ENCODE results near the gene MSI2.
A peak's percentile ranks its signal among the peaks of the same experiment; 100 is the strongest.

The MSI2 gene

GRCh38 chr17:57560319-57560705, 304.0 kb downstream of the MSI2 start:
- H3K4me3 Mint-ChIP-seq = no peak overlapping the region
- DNase-seq (ENCODE audit: low spot score in 2 of 2) (no peak), ATAC-seq (ENCODE audit: low read depth) (no peak)
- H3K27me3 Mint-ChIP-seq = no peaks in the 10 kb centered on the region
- H3K27ac Mint-ChIP-seq = no peak overlapping the region
- peaks cover 28% of the 10 kb centered on the region for H3K4me1 Mint-ChIP-seq
- peaks cover 2% of the 10 kb centered on the region for H3K36me3 Mint-ChIP-seq
- no peaks in the 10 kb centered on the region for H3K9me3 Mint-ChIP-seq

GRCh38 chr17:57561072-57561861, 304.9 kb downstream of the MSI2 start:
- H3K4me3 Mint-ChIP-seq = no peak overlapping the region
- no peaks in the 10 kb centered on the region for H3K9me3 Mint-ChIP-seq
- no peaks in the 10 kb centered on the region for H3K27me3 Mint-ChIP-seq
- H3K36me3 Mint-ChIP-seq = peaks cover 4% of the 10 kb centered on the region
- DNase-seq (ENCODE audit: low spot score in 2 of 2) (no peak), ATAC-seq (ENCODE audit: low read depth) (no peak)
- peaks cover 21% of the 10 kb centered on the region for H3K4me1 Mint-ChIP-seq
- H3K27ac Mint-ChIP-seq = no peak overlapping the region

- ATAC-seq (ENCODE audit: low read depth) (no peak), DNase-seq (ENCODE audit: low spot score in 2 of 2) (no peak)
- Mint-ChIP-seq H3K27me3 (no peaks in the 10 kb centered on the region), H3K4me3 (no peak overlapping the region), H3K4me1 (peaks cover 16% of the 10 kb centered on the region), H3K27ac (peak overlapping the region; percentile 29), H3K36me3 (peaks cover 4% of the 10 kb centered on the region), H3K9me3 (no peaks in the 10 kb centered on the region)
These were observed 305.9 kb downstream of the MSI2 start for GRCh38 chr17:57562184-57562698.

GRCh38 chr17:57563958-57564357, 307.6 kb downstream of the MSI2 start:
- H3K27me3 Mint-ChIP-seq = no peaks in the 10 kb centered on the region
- peaks cover 4% of the 10 kb centered on the region for H3K36me3 Mint-ChIP-seq
- no peak overlapping the region for H3K4me3 Mint-ChIP-seq
- H3K4me1 Mint-ChIP-seq = peaks cover 16% of the 10 kb centered on the region
- H3K27ac Mint-ChIP-seq = no peak overlapping the region
- DNase-seq (ENCODE audit: low spot score in 2 of 2) (no peak), ATAC-seq (ENCODE audit: low read depth) (no peak)
- H3K9me3 Mint-ChIP-seq = no peaks in the 10 kb centered on the region

- no peak for DNase-seq (ENCODE audit: low spot score in 2 of 2)
- H3K4me3 Mint-ChIP-seq = no peak overlapping the region
- peaks cover 5% of the 10 kb centered on the region for H3K36me3 Mint-ChIP-seq
- H3K27ac Mint-ChIP-seq = no peak overlapping the region
- no peaks in the 10 kb centered on the region for H3K27me3 Mint-ChIP-seq
- no peaks in the 10 kb centered on the region for H3K9me3 Mint-ChIP-seq
- H3K4me1 Mint-ChIP-seq = peaks cover 16% of the 10 kb centered on the region
- ATAC-seq (ENCODE audit: low read depth) = no peak
These were observed 308.9 kb downstream of the MSI2 start for GRCh38 chr17:57565176-57565575.

- ATAC-seq (ENCODE audit: low read depth) = no peak
These were observed 310.4 kb downstream of the MSI2 start for GRCh38 chr17:57566721-57567120.

GRCh38 chr17:57567251-57567650, 310.9 kb downstream of the MSI2 start:
- ATAC-seq (ENCODE audit: low read depth) = no peak
- Mint-ChIP-seq H3K9me3 (no peaks in the 10 kb centered on the region), H3K36me3 (peaks cover 8% of the 10 kb centered on the region), H3K4me3 (no peak overlapping the region), H3K27me3 (no peaks in the 10 kb centered on the region), H3K27ac (no peak overlapping the region), H3K4me1 (peaks cover 7% of the 10 kb centered on the region)
- no peak for DNase-seq (ENCODE audit: low spot score in 2 of 2)

More at GRCh38 chr17:57566721-57567120, 310.4 kb downstream of the MSI2 start:
- Mint-ChIP-seq H3K4me1 (peaks cover 10% of the 10 kb centered on the region), H3K27me3 (no peaks in the 10 kb centered on the region), H3K36me3 (peaks cover 6% of the 10 kb centered on the region), H3K9me3 (no peaks in the 10 kb centered on the region), H3K4me3 (no peak overlapping the region), H3K27ac (no peak overlapping the region)
- DNase-seq (ENCODE audit: low spot score in 2 of 2) = no peak

GRCh38 chr17:57568340-57568739, 312.0 kb downstream of the MSI2 start:
- peaks cover 8% of the 10 kb centered on the region for H3K36me3 Mint-ChIP-seq
- H3K27me3 Mint-ChIP-seq = no peaks in the 10 kb centered on the region
- no peaks in the 10 kb centered on the region for H3K9me3 Mint-ChIP-seq
- H3K27ac Mint-ChIP-seq = no peak overlapping the region
- H3K4me3 Mint-ChIP-seq = no peak overlapping the region
- DNase-seq (ENCODE audit: low spot score in 2 of 2) (no peak), ATAC-seq (ENCODE audit: low read depth) (no peak)
- H3K4me1 Mint-ChIP-seq = peaks cover 7% of the 10 kb centered on the region

- no peak overlapping the region for H3K4me3 Mint-ChIP-seq
- peaks cover 8% of the 10 kb centered on the region for H3K36me3 Mint-ChIP-seq
- no peak overlapping the region for H3K27ac Mint-ChIP-seq
- DNase-seq (ENCODE audit: low spot score in 2 of 2) (no peak), ATAC-seq (ENCODE audit: low read depth) (no peak)
- H3K9me3 Mint-ChIP-seq = no peaks in the 10 kb centered on the region
- H3K4me1 Mint-ChIP-seq = peaks cover 6% of the 10 kb centered on the region
- no peaks in the 10 kb centered on the region for H3K27me3 Mint-ChIP-seq
These were observed 312.7 kb downstream of the MSI2 start for GRCh38 chr17:57569021-57569420.

- ATAC-seq (ENCODE audit: low read depth) (no peak), DNase-seq (ENCODE audit: low spot score in 2 of 2) (no peak)
- peaks cover 9% of the 10 kb centered on the region for H3K4me1 Mint-ChIP-seq
- peaks cover 8% of the 10 kb centered on the region for H3K36me3 Mint-ChIP-seq
- no peak overlapping the region for H3K4me3 Mint-ChIP-seq
- H3K27ac Mint-ChIP-seq = no peak overlapping the region
- no peaks in the 10 kb centered on the region for H3K27me3 Mint-ChIP-seq
- no peaks in the 10 kb centered on the region for H3K9me3 Mint-ChIP-seq
These were observed 313.5 kb downstream of the MSI2 start for GRCh38 chr17:57569853-57570252.

- peaks cover 6% of the 10 kb centered on the region for H3K4me1 Mint-ChIP-seq
- H3K4me3 Mint-ChIP-seq = no peak overlapping the region
- DNase-seq (ENCODE audit: low spot score in 2 of 2) = no peak
- no peak overlapping the region for H3K27ac Mint-ChIP-seq
- no peaks in the 10 kb centered on the region for H3K27me3 Mint-ChIP-seq
- peaks cover 5% of the 10 kb centered on the region for H3K36me3 Mint-ChIP-seq
- H3K9me3 Mint-ChIP-seq = no peaks in the 10 kb centered on the region
- ATAC-seq (ENCODE audit: low read depth) = no peak
These were observed 314.5 kb downstream of the MSI2 start for GRCh38 chr17:57570724-57571344.

- Mint-ChIP-seq H3K27me3 (no peaks in the 10 kb centered on the region), H3K36me3 (peaks cover 5% of the 10 kb centered on the region), H3K27ac (no peak overlapping the region), H3K4me3 (no peak overlapping the region), H3K4me1 (peaks cover 9% of the 10 kb centered on the region), H3K9me3 (no peaks in the 10 kb centered on the region)
- ATAC-seq (ENCODE audit: low read depth) (no peak), DNase-seq (ENCODE audit: low spot score in 2 of 2) (no peak)
These were observed 315.7 kb downstream of the MSI2 start for GRCh38 chr17:57572062-57572461.

- ATAC-seq (ENCODE audit: low read depth) (no peak), DNase-seq (ENCODE audit: low spot score in 2 of 2) (no peak)
- no peaks in the 10 kb centered on the region for H3K9me3 Mint-ChIP-seq
- H3K4me1 Mint-ChIP-seq = peaks cover 9% of the 10 kb centered on the region
- H3K36me3 Mint-ChIP-seq = peaks cover 5% of the 10 kb centered on the region
- H3K4me3 Mint-ChIP-seq = no peak overlapping the region
- no peaks in the 10 kb centered on the region for H3K27me3 Mint-ChIP-seq
- no peak overlapping the region for H3K27ac Mint-ChIP-seq
These were observed 316.3 kb downstream of the MSI2 start for GRCh38 chr17:57572600-57572999.

GRCh38 chr17:57574040-57574513, 317.8 kb downstream of the MSI2 start:
- Mint-ChIP-seq H3K4me1 (peaks cover 17% of the 10 kb centered on the region), H3K27me3 (no peaks in the 10 kb centered on the region), H3K4me3 (no peak overlapping the region), H3K9me3 (no peaks in the 10 kb centered on the region), H3K27ac (no peak overlapping the region), H3K36me3 (peaks cover 5% of the 10 kb centered on the region)
- ATAC-seq (ENCODE audit: low read depth) = no peak
- DNase-seq (ENCODE audit: low spot score in 2 of 2) = no peak

All from memory B cell (primary cell).